ENCODE data around the gene ZBTB46. TPM values are rescaled to one million over a fixed set of nuclear protein-coding genes. Genes with fewer than 3 reads are reported as not detected.

The ZBTB46 gene
- total RNA-seq, 1 experiment from 2014 or later: 2.5 TPM

DNA sequence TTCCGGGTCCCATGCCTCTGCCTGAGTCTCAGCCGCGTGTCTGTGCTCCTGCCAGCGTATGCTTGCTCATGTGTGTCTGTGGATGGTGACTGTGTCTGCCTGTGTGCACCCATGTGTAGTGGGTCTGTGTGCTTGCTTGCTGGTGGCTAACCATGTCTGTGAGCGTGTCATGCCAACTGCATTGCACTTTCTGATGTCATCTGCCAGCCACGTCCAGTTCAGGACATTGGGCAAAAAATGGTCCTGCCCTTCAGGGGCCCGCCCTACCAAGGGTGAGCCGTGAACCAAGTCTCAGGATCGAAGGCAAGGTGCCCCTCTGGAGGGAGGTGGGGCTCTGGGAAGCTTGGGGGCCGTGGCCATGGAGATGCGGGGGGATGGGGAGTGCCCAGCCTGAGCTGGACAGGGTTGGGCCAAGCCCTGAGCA, 9.4 kb upstream of the ZBTB46 start:
- no TSS peak for BruUV-seq (replicated peaks)
- Mint-ChIP-seq H3K4me1 (ENCODE audit: low read depth, unreplicated experiment) (peaks cover 4% of the 10 kb centered on the region), H3K36me3 (ENCODE audit: insufficient read depth, unreplicated experiment) (peaks cover 10% of the 10 kb centered on the region), H3K4me3 (ENCODE audit: low read depth, unreplicated experiment) (no peak overlapping the region), H3K27ac (ENCODE audit: unreplicated experiment) (no peak overlapping the region), H3K9me3 (ENCODE audit: low read depth, unreplicated experiment) (no peaks in the 10 kb centered on the region), H3K27me3 (ENCODE audit: unreplicated experiment) (peaks cover 45% of the 10 kb centered on the region)
- TF ChIP-seq, protein P1, sequence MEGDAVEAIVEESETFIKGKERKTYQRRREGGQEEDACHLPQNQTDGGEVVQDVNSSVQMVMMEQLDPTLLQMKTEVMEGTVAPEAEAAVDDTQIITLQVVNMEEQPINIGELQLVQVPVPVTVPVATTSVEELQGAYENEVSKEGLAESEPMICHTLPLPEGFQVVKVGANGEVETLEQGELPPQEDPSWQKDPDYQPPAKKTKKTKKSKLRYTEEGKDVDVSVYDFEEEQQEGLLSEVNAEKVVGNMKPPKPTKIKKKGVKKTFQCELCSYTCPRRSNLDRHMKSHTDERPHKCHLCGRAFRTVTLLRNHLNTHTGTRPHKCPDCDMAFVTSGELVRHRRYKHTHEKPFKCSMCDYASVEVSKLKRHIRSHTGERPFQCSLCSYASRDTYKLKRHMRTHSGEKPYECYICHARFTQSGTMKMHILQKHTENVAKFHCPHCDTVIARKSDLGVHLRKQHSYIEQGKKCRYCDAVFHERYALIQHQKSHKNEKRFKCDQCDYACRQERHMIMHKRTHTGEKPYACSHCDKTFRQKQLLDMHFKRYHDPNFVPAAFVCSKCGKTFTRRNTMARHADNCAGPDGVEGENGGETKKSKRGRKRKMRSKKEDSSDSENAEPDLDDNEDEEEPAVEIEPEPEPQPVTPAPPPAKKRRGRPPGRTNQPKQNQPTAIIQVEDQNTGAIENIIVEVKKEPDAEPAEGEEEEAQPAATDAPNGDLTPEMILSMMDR (IDR thresholded peaks at IDR 0.05; ENCODE audit: unreplicated experiment): no peak
- no peak for DNase-seq
- CTCF ChIA-PET: interaction anchor here (1.0 kb wide), 1 partner anchor 25 kb away, joined by 3 read pairs; the partner anchor contains the start of gene TPD52L2
- intact Hi-C loops (cut with micrococcal nuclease; ENCODE audit: unreplicated experiment): no loop called here

DNA sequence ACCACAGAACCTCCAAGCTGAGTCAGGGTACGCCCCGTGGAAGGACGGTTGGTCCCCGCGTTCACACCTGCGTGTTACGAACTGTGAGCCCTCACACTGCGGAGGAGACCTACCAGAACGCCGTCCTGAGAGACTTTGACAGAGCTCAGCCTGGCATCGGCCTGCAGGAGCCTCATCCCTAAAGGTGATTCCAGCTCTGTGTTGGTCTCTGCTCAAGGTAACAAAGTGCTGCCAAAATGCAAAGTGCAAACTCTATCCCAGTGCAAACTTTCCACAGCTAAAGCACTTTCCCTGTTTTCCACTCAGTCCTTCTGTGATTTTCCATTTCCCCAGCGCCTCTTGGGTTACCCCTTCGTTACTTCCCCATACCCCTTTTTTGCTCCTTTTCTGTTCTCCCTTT, 8.6 kb upstream of the ZBTB46 start:
- CTCF ChIA-PET: no interaction called here
- intact Hi-C loops (cut with micrococcal nuclease; ENCODE audit: unreplicated experiment): no loop called here
- BruUV-seq (replicated peaks): no TSS peak
- Mint-ChIP-seq H3K27me3 (ENCODE audit: unreplicated experiment) (peaks cover 52% of the 10 kb centered on the region), H3K36me3 (ENCODE audit: insufficient read depth, unreplicated experiment) (peaks cover 17% of the 10 kb centered on the region), H3K4me1 (ENCODE audit: low read depth, unreplicated experiment) (peaks cover 7% of the 10 kb centered on the region), H3K27ac (ENCODE audit: unreplicated experiment) (no peak overlapping the region), H3K4me3 (ENCODE audit: low read depth, unreplicated experiment) (no peak overlapping the region), H3K9me3 (ENCODE audit: low read depth, unreplicated experiment) (no peaks in the 10 kb centered on the region)
- TF ChIP-seq, protein P1 (IDR thresholded peaks at IDR 0.05; ENCODE audit: unreplicated experiment): no peak
- no peak for DNase-seq

DNA sequence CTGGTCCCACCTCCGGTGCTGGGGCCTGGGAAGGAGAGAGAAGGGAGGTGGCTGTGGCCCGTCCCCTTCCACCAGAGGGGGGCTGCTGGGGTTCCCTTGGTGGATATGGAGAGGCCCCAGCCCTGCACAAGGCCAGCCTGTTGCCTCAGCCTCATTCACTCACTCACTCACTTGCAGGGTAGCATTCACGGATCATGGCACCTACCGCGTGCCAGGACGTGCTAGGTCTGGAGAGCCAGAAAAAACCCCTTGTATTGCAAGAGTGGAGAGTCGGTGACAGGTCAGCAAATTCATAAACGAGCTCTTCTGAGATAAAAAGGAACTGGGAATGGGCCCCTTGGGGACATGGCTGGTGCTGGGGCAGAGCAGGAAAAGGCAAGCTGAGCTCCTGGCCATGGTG, 6.4 kb upstream of the ZBTB46 start:
- peaks cover 41% of the 10 kb centered on the region for H3K27me3 Mint-ChIP-seq (ENCODE audit: unreplicated experiment)
- peaks cover 26% of the 10 kb centered on the region for H3K36me3 Mint-ChIP-seq (ENCODE audit: insufficient read depth, unreplicated experiment)
- peaks cover 15% of the 10 kb centered on the region for H3K4me1 Mint-ChIP-seq (ENCODE audit: low read depth, unreplicated experiment)
- no peaks in the 10 kb centered on the region for H3K9me3 Mint-ChIP-seq (ENCODE audit: low read depth, unreplicated experiment)
- TF ChIP-seq, protein P1 (IDR thresholded peaks at IDR 0.05; ENCODE audit: unreplicated experiment): no peak
- no peak overlapping the region for H3K4me3 Mint-ChIP-seq (ENCODE audit: low read depth, unreplicated experiment)
- BruUV-seq (replicated peaks): no TSS peak
- DNase-seq: no peak
- CTCF ChIA-PET: no interaction called here
- no peak overlapping the region for H3K27ac Mint-ChIP-seq (ENCODE audit: unreplicated experiment)
- intact Hi-C loops (cut with micrococcal nuclease; ENCODE audit: unreplicated experiment): no loop called here

DNA sequence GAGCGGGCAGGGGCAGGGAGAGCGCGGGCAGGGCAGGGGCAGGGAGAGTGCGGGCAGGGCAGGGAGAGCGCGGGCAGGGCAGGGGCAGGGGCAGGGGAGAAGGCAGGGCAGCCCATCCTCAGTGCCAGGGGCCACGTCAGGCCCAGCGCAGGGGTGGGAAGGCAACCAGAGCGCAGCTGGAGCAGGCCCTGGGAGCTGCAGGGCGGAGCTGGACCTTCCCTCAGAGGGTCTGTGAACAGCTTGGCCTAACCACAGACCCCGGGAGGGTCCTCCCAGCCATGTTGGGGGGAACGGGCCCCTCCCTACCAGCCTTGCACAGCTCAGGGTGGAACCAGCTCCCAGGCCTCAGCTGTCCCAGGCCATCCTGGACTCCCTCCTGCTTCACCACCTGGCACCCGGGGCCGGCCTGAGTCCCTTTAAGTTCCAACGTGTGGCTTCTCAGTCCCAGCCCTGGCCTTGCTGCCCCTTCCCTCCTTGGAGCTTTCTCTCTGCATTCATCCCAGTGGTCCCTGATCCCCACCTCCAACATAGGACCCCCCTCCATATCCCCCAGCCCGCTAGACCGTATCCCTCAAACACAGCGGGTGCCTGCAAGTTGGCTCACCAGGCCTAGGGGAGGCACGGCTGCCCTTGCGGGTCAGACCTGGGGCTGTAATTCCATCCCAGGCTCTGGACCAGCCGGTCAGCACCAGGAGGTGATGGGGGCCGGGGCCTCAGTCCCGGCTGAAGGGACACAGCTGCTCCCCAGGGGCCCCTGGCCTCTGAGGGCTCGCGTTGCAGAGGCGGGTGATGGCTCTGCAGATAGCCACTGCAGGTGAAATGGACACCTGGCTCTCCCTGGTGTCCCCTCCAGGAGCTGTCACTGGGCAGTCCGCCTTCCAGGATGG, 5.6 kb upstream of the ZBTB46 start:
- Mint-ChIP-seq H3K4me3 (ENCODE audit: low read depth, unreplicated experiment) (no peak overlapping the region), H3K9me3 (ENCODE audit: low read depth, unreplicated experiment) (no peaks in the 10 kb centered on the region), H3K27ac (ENCODE audit: unreplicated experiment) (no peak overlapping the region), H3K4me1 (ENCODE audit: low read depth, unreplicated experiment) (peaks cover 15% of the 10 kb centered on the region), H3K36me3 (ENCODE audit: insufficient read depth, unreplicated experiment) (peaks cover 28% of the 10 kb centered on the region), H3K27me3 (ENCODE audit: unreplicated experiment) (peaks cover 39% of the 10 kb centered on the region)
- DNase-seq: no peak
- CTCF ChIA-PET: no interaction called here
- intact Hi-C loops (cut with micrococcal nuclease; ENCODE audit: unreplicated experiment): no loop called here
- TF ChIP-seq, protein P1 (IDR thresholded peaks at IDR 0.05; ENCODE audit: unreplicated experiment): no peak
- BruUV-seq (replicated peaks): no TSS peak

Measured in Calu3 (cell line).